Endothelial cell of umbilical vein (primary cell): ENCODE data around the gene SPAG16. TPM values are rescaled to one million over a fixed set of nuclear protein-coding genes. Genes with fewer than 3 reads are reported as not detected.

ENCODE experiments used
- BruUV-seq: library from RNA; stranded (reverse); fragments of 400-500 nt; replicated peaks from 2 replicates; lab custom pipeline; 2021; lab: Mats Ljungman, UMichigan
- CTCF ChIA-PET: fragments of 300-600, 350-600 bp; sonication (Branson Sonifier 250); formaldehyde crosslinking; loops from one replicate; lab custom pipeline; 2021; ENCODE audit warnings: antibody characterized with exemption, inconsistent platforms; lab: Charles Lee
- POLR2A ChIA-PET: fragments of 300-600, 350-600 bp; sonication (Branson Sonifier 250); formaldehyde crosslinking; loops from one replicate; lab custom pipeline; 2021; ENCODE audit warnings: antibody characterized with exemption, inconsistent platforms; lab: Charles Lee
- DNase-seq: peaks from one replicate; pipeline ENCODE4 v3.0.0-alpha.2; 2011; ENCODE audit warnings: low read depth, low spot score
- FAIRE-seq: peaks from 2 replicates; lab custom pipeline; 2011; peaks lifted over from hg19 to GRCh38; lab: Jason Lieb, UNC
- H2AFZ ChIP-seq: 2 replicates; pipeline ENCODE4 v1.6.0; 2012; ENCODE audit warnings: low read depth, low read length, control low read depth, inconsistent platforms
- H3K27ac ChIP-seq: 2 replicates; pipeline ENCODE4 v1.5.1; 2011; ENCODE audit warnings: low read depth, mild to moderate bottlenecking, control low read depth, low read length, moderate library complexity; ENCODE audit not compliant: insufficient read depth
- H3K27me3 ChIP-seq, 2 experiments: 2 replicates each; pipeline versions ENCODE4 v1.6.0 to v1.6.1; 2011; ENCODE audit warnings: low read length in 2 of 2, mixed read lengths in 1 of 2; ENCODE audit not compliant: control insufficient read depth in 2 of 2, insufficient read depth in 2 of 2
- H3K36me3 ChIP-seq, 2 experiments: 2 replicates in 1 of 2; 3 replicates in 1 of 2; pipeline ENCODE4 v1.5.1; 2011; ENCODE audit warnings: low read length in 2 of 2, mild to moderate bottlenecking in 1 of 2, moderate library complexity in 1 of 2; ENCODE audit not compliant: control insufficient read depth in 2 of 2, insufficient read depth in 2 of 2; ENCODE audit errors: extremely low read depth in 1 of 2
- H3K4me1 ChIP-seq: 3 replicates; pipeline ENCODE4 v1.5.1; 2011; ENCODE audit warnings: mild to moderate bottlenecking, low read length; ENCODE audit not compliant: control insufficient read depth, insufficient read depth; ENCODE audit errors: extremely low read depth
- H3K4me2 ChIP-seq: 2 replicates; pipeline ENCODE4 v1.6.1; 2011; ENCODE audit warnings: low read length, control low read depth, mixed read lengths; ENCODE audit not compliant: insufficient read depth
- H3K4me3 ChIP-seq, 3 experiments: fragments of 200-600 bp in 1 of 3; sonication (generic), shearing (Covaris generic) in 1 of 3; replicated peaks in 1 of 3; 2 replicates each; pipeline ENCODE4 v1.5.1; 2011 to 2016; ENCODE audit warnings: control low read depth in 3 of 3, low read length in 3 of 3, mild to moderate bottlenecking in 2 of 3, inconsistent platforms in 1 of 3, low read depth in 1 of 3, moderate library complexity in 1 of 3; ENCODE audit not compliant: insufficient read depth in 1 of 3
- H3K79me2 ChIP-seq: 2 replicates; pipeline ENCODE4 v1.6.0; 2012; ENCODE audit warnings: low read length, inconsistent platforms; ENCODE audit not compliant: control insufficient read depth, insufficient read depth
- H3K9ac ChIP-seq: replicated peaks from 2 replicates; pipeline ENCODE3; 2011; ENCODE audit warnings: low read length, control low read depth; ENCODE audit not compliant: insufficient read depth; ENCODE audit errors: extremely low read depth
- H3K9me1 ChIP-seq: replicated peaks from 3 replicates; pipeline ENCODE4 v1.6.0; 2011; ENCODE audit warnings: mild to moderate bottlenecking, low read length; ENCODE audit not compliant: control insufficient read depth, insufficient read depth; ENCODE audit errors: extremely low read depth
- H3K9me3 ChIP-seq: replicated peaks from 2 replicates; pipeline ENCODE4 v1.5.1; 2012; ENCODE audit warnings: low read length, inconsistent platforms; ENCODE audit not compliant: control insufficient read depth, insufficient read depth
- H4K20me1 ChIP-seq: replicated peaks from 2 replicates; pipeline ENCODE3; 2011; ENCODE audit warnings: mild to moderate bottlenecking, low read length; ENCODE audit not compliant: control insufficient read depth, insufficient read depth; ENCODE audit errors: extremely low read depth
- CTCF ChIP-seq, 2 donors: IDR thresholded peaks; 1 replicate in 1 of 2; 2 replicates in 1 of 2; pipeline ENCODE4 v1.5.1; 2011; ENCODE audit warnings: low read length in 2 of 2, mild to moderate bottlenecking in 2 of 2, moderate library complexity in 2 of 2, control low read depth in 1 of 2, inconsistent platforms in 1 of 2, low read depth in 1 of 2; ENCODE audit not compliant: insufficient read depth in 1 of 2; ENCODE audit errors: extremely low read depth in 1 of 2
- EZH2 ChIP-seq: IDR thresholded peaks from 2 replicates; pipeline ENCODE4 v1.6.1; 2012; ENCODE audit warnings: borderline replicate concordance, low read depth, mild to moderate bottlenecking, moderate library complexity, low read length, inconsistent platforms; ENCODE audit not compliant: severe bottlenecking
- FOS ChIP-seq: IDR thresholded peaks from 2 replicates; pipeline ENCODE4 v1.6.1; 2011; ENCODE audit warnings: mild to moderate bottlenecking, low read length, moderate library complexity, borderline replicate concordance; ENCODE audit not compliant: insufficient read depth
- GATA2 ChIP-seq: IDR thresholded peaks from 2 replicates; pipeline ENCODE4 v1.7.0; 2011; ENCODE audit warnings: low read depth, mild to moderate bottlenecking, moderate library complexity, mixed read lengths, low read length; ENCODE audit not compliant: insufficient read length, insufficient read depth
- JUN ChIP-seq: IDR thresholded peaks from 2 replicates; pipeline ENCODE4 v1.6.1; 2011; ENCODE audit warnings: borderline replicate concordance, low read depth; ENCODE audit not compliant: insufficient read length, insufficient read depth
- MAX ChIP-seq: IDR thresholded peaks from 2 replicates; pipeline ENCODE4 v1.6.1; 2011; ENCODE audit not compliant: insufficient read depth, insufficient read length
- MYC ChIP-seq: IDR thresholded peaks from one replicate; pipeline ENCODE4 v1.6.1; 2011; ENCODE audit warnings: mild to moderate bottlenecking, low read depth, low read length
- POLR2A ChIP-seq: IDR thresholded peaks from 2 replicates; pipeline ENCODE4 v1.6.1; 2012; ENCODE audit warnings: low read depth, mild to moderate bottlenecking, control low read depth, low read length
- POLR2AphosphoS5 ChIP-seq: IDR thresholded peaks from 2 replicates; pipeline ENCODE4 v1.6.1; 2012; ENCODE audit warnings: low read depth, mild to moderate bottlenecking, control low read depth, low read length, moderate library complexity; ENCODE audit not compliant: insufficient read depth
- dilution Hi-C: fragments of 300-500 bp; cut with MboI; formaldehyde crosslinking; loops from one replicate; pipeline ENCODE4 v1.15.0; 2019; ENCODE audit warnings: low sequenced_read_pairs; ENCODE audit not compliant: extremely low pct_ligation_motif_present
- intact Hi-C: fragments of 100-400 bp; cut with micrococcal nuclease; formaldehyde crosslinking; loops from one replicate; pipeline ENCODE4 v1.10.0; 2022
- polyA plus RNA-seq, 4 experiments: library from polyadenylated mRNA; depleted of rRNA in 3 of 4; stranded (reverse) in 3 of 4; unstranded in 1 of 4; fragments of >200 nt; gene quantifications; 2 replicates each; pipeline versions ENCODE4 v1.2.1 to v1.2.3, GENCODE V29; 2011 to 2012; ENCODE audit warnings: missing spikeins in 1 of 4
- total RNA-seq: library from RNA; stranded (reverse); gene quantifications from 2 replicates; pipeline ENCODE4 v1.2.3, GENCODE V29; 2021

SPAG16 gene
- total and polyA plus RNA-seq, 2 donors (not counting 3 experiments of a cell fraction or from before 2014, with no cell fraction given): 4.0 to 7.7 TPM

GRCh38 chr2:213320604-213321003 lies 36.3 kb downstream of the SPAG16 start:
- H2AFZ ChIP-seq: no peak overlapping the region
- DNase-seq: no peak
- TF ChIP-seq CTCF (IDR thresholded peaks at IDR 0.05; ENCODE audit: extremely low read depth in 1 of 2, insufficient read depth in 1 of 2, low read depth in 1 of 2, low read length in 2 of 2): no peak
- no peak for TF ChIP-seq MAX
- no peak for TF ChIP-seq POLR2A
- TF ChIP-seq JUN: no peak
- no peak for TF ChIP-seq EZH2
- no peak for TF ChIP-seq MYC
- TF ChIP-seq POLR2AphosphoS5: no peak
- TF ChIP-seq GATA2: no peak
- no peak for TF ChIP-seq FOS
- H3K4me1 ChIP-seq: no peaks in the 10 kb centered on the region
- no peaks in the 10 kb centered on the region for H3K9me1 ChIP-seq
- no peak overlapping the region for H3K27ac ChIP-seq
- POLR2A ChIA-PET: no interaction called here
- H3K9me3 ChIP-seq: no peaks in the 10 kb centered on the region
- H4K20me1 ChIP-seq: no peaks in the 10 kb centered on the region
- CTCF ChIA-PET: no interaction called here
- no peak overlapping the region for H3K9ac ChIP-seq
- no peaks in the 10 kb centered on the region for H3K79me2 ChIP-seq
- no peak overlapping the region for H3K4me3 ChIP-seq
- H3K27me3 ChIP-seq: no peaks in the 10 kb centered on the region
- intact Hi-C loops: no loop called here
- no peak overlapping the region for H3K4me2 ChIP-seq
- no TSS peak for BruUV-seq
- no peak for FAIRE-seq
- dilution Hi-C loops: no loop called here
- H3K36me3 ChIP-seq: no peaks in the 10 kb centered on the region
